Right atrium auricular region (tissue), 2 donors: ENCODE measurements around the gene WWOX. TPM values are rescaled to one million over a fixed set of nuclear protein-coding genes. Genes with fewer than 3 reads are reported as not detected.
"Not testable (repeated sequence)": the region's sequence is repeated elsewhere in the genome, so short reads cannot be mapped to it uniquely, and the experiment has no call there.

Source experiments
- DNase-seq: peaks from one replicate; pipeline ENCODE4 v3.0.0-alpha.2; 2019; ENCODE audit warnings: low spot score
- H3K27ac ChIP-seq, 2 donors: fragments of 200-600 bp; sonication (generic); 1 replicate in 1 of 2; 2 replicates in 1 of 2; pipeline ENCODE4 v1.5.1; 2016 to 2019
- H3K27me3 ChIP-seq, 2 donors: fragments of 200-600 bp; sonication (generic); one replicate each; pipeline versions ENCODE4 v1.5.1 to v1.6.0; 2017 to 2019
- H3K36me3 ChIP-seq: fragments of 200-600 bp; sonication (generic); one replicate; pipeline ENCODE4 v1.5.1; 2016
- H3K4me1 ChIP-seq, 2 donors: fragments of 200-600 bp; sonication (generic); one replicate each; pipeline versions ENCODE4 v1.5.1 to v1.6.0; 2017 to 2019
- H3K4me3 ChIP-seq, 2 donors: fragments of 200-600 bp; sonication (generic); 1 replicate in 1 of 2; 2 replicates in 1 of 2; pipeline ENCODE4 v1.5.1; 2017 to 2019; ENCODE audit warnings: mild to moderate bottlenecking in 1 of 2, moderate library complexity in 1 of 2
- H3K9me3 ChIP-seq, 2 donors: fragments of 200-600 bp; sonication (generic); one replicate each; pipeline ENCODE4 v1.5.1; 2019
- total RNA-seq, 2 donors: library from RNA; depleted of rRNA; stranded (reverse); fragments of >200 nt; gene quantifications; one replicate each; pipeline ENCODE4 v1.1.0, GENCODE V29; 2016
- TF ChIP-seq, protein P1 (sequence below), 2 donors: fragments of 200-600 bp; sonication (generic); IDR thresholded peaks; one replicate each; pipeline ENCODE4 v1.5.1; 2019; ENCODE audit warnings: antibody characterized with exemption in 2 of 2

WWOX gene
- total RNA-seq, 2 donors from 2014 or later = 14.8 to 20.8 TPM

DNA sequence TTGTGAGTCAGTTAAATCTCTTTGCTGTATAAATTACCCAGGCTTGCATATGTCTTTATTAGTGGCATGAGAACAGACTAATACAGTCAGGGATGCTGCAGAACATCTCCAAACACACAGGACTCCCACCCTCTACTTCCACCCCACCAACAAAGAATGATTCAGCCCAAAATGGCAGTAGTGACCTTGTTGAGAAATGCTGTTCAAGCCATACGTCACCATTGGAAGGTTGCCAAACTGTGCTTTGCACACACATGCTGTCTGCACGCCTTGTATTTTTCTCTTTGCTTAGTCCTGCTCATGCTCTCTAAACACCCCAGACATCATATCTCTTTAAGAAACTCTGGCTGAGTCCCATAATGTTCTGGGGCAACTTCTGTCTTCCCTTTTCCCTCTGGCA is 589.6 kb downstream of the WWOX start:
- no peak overlapping the region for H3K27ac ChIP-seq
- no peaks in the 10 kb centered on the region for H3K9me3 ChIP-seq
- TF ChIP-seq, protein P1, sequence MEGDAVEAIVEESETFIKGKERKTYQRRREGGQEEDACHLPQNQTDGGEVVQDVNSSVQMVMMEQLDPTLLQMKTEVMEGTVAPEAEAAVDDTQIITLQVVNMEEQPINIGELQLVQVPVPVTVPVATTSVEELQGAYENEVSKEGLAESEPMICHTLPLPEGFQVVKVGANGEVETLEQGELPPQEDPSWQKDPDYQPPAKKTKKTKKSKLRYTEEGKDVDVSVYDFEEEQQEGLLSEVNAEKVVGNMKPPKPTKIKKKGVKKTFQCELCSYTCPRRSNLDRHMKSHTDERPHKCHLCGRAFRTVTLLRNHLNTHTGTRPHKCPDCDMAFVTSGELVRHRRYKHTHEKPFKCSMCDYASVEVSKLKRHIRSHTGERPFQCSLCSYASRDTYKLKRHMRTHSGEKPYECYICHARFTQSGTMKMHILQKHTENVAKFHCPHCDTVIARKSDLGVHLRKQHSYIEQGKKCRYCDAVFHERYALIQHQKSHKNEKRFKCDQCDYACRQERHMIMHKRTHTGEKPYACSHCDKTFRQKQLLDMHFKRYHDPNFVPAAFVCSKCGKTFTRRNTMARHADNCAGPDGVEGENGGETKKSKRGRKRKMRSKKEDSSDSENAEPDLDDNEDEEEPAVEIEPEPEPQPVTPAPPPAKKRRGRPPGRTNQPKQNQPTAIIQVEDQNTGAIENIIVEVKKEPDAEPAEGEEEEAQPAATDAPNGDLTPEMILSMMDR (IDR thresholded peaks at IDR 0.05) = no peak
- no peaks in the 10 kb centered on the region for H3K36me3 ChIP-seq
- H3K27me3 ChIP-seq = no peaks in the 10 kb centered on the region
- peaks cover 0 to 8% of the 10 kb centered on the region in 2 donors for H3K4me1 ChIP-seq
- no peak overlapping the region for H3K4me3 ChIP-seq
- no peak for DNase-seq

- Histone ChIP-seq H3K27me3 (no peaks in the 10 kb centered on the region), H3K4me3 (no peak overlapping the region), H3K27ac (no peak overlapping the region), H3K9me3 (no peaks in the 10 kb centered on the region), H3K4me1 (peaks cover 0 to 3% of the 10 kb centered on the region in 2 donors), H3K36me3 (no peaks in the 10 kb centered on the region)
- no peak for DNase-seq
- TF ChIP-seq, protein P1 (IDR thresholded peaks at IDR 0.05) = no peak
Observed at GRCh38 chr16:78689536-78689935, 590.1 kb downstream of the WWOX start.

- no peaks in the 10 kb centered on the region for H3K27me3 ChIP-seq
- H3K27ac ChIP-seq = no peak overlapping the region
- TF ChIP-seq, protein P1 (IDR thresholded peaks at IDR 0.05) = no peak
Observed at GRCh38 chr16:78690510-78690909, 591.1 kb downstream of the WWOX start.

GRCh38 chr16:78691746-78692145 is 592.3 kb downstream of the WWOX start:
- not testable (repeated sequence) for H3K36me3 ChIP-seq, DNase-seq, H3K4me3 ChIP-seq, H3K27ac ChIP-seq, H3K4me1 ChIP-seq, H3K27me3 ChIP-seq, H3K9me3 ChIP-seq

More at GRCh38 chr16:78690510-78690909, 591.1 kb downstream of the WWOX start:
- Histone ChIP-seq H3K4me3 (no peak overlapping the region), H3K9me3 (no peaks in the 10 kb centered on the region), H3K4me1 (no peaks in the 10 kb centered on the region), H3K36me3 (no peaks in the 10 kb centered on the region)
- DNase-seq = no peak

DNA sequence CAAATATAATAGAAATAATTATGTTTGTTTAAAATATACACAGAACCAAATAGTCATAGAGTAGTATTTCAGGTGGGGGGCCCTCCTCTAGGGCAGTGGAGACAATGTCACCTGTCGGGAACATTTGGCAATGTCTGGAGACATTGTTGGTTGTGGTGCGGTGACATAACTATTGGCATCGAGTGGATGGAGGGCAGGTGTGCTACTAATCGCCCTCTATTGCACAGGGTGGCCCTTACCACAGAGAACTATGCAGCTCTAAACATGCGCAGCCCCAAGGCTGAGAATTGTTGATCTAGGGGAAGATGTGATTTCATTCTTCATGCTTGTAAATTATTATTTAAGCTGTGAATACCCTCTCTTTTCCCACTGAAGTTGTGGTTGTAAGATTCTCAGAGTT is 594.0 kb downstream of the WWOX start:
- Histone ChIP-seq H3K27me3 (no peaks in the 10 kb centered on the region), H3K9me3 (no peaks in the 10 kb centered on the region), H3K4me1 (no peaks in the 10 kb centered on the region), H3K4me3 (no peak overlapping the region), H3K36me3 (no peaks in the 10 kb centered on the region), H3K27ac (no peak overlapping the region)
- TF ChIP-seq, protein P1 (IDR thresholded peaks at IDR 0.05) = no peak
- no peak for DNase-seq

- Histone ChIP-seq H3K27me3 (no peaks in the 10 kb centered on the region), H3K4me3 (no peak overlapping the region), H3K4me1 (no peaks in the 10 kb centered on the region), H3K27ac (no peak overlapping the region), H3K9me3 (no peaks in the 10 kb centered on the region), H3K36me3 (no peaks in the 10 kb centered on the region)
- DNase-seq = no peak
- TF ChIP-seq, protein P1 (IDR thresholded peaks at IDR 0.05) = no peak
Observed at GRCh38 chr16:78694414-78694813, 595.0 kb downstream of the WWOX start.
